SKM-1 treated with dmso at 0.1 percent for 144 hours (cell line): Measurements from ENCODE around the gene HHIPL1.

Experiments
- DNase-seq: peaks from one replicate; lab custom pipeline; 2025; ENCODE audit not compliant: unreplicated experiment; lab: John Stamatoyannopoulos, UW

HHIPL1 gene

GRCh38 chr14:99707420-99707819, 62.5 kb downstream of the HHIPL1 start:
- no peak for DNase-seq

GRCh38 chr14:99707921-99708320, 63.0 kb downstream of the HHIPL1 start:
- no peak for DNase-seq

GRCh38 chr14:99708449-99708848, 63.5 kb downstream of the HHIPL1 start:
- no peak for DNase-seq

- DNase-seq, result no peak
Observed at GRCh38 chr14:99713972-99714371, 69.0 kb downstream of the HHIPL1 start.

- DNase-seq, result no peak
Observed at GRCh38 chr14:99715266-99716000, 70.5 kb downstream of the HHIPL1 start.

- no peak for DNase-seq
Observed at GRCh38 chr14:99716091-99716849, 71.3 kb downstream of the HHIPL1 start.

GRCh38 chr14:99716850-99717681, 72.1 kb downstream of the HHIPL1 start:
- no peak for DNase-seq

GRCh38 chr14:99717682-99718013, 72.7 kb downstream of the HHIPL1 start:
- DNase-seq, result no peak

GRCh38 chr14:99718031-99718810, 73.3 kb downstream of the HHIPL1 start:
- no peak for DNase-seq

GRCh38 chr14:99718811-99719192, 73.9 kb downstream of the HHIPL1 start:
- no peak for DNase-seq

GRCh38 chr14:99720941-99721791, 76.2 kb downstream of the HHIPL1 start:
- no peak for DNase-seq

GRCh38 chr14:99721792-99722516, 77.0 kb downstream of the HHIPL1 start:
- DNase-seq, result no peak

- no peak for DNase-seq
Observed at GRCh38 chr14:99722741-99723140, 77.8 kb downstream of the HHIPL1 start.

- DNase-seq, result no peak
Observed at GRCh38 chr14:99724196-99724891, 79.4 kb downstream of the HHIPL1 start.

GRCh38 chr14:99724939-99725773, 80.2 kb downstream of the HHIPL1 start:
- DNase-seq, result no peak

GRCh38 chr14:99725774-99726537, 81.0 kb downstream of the HHIPL1 start:
- no peak for DNase-seq

- no peak for DNase-seq
Observed at GRCh38 chr14:99726538-99727095, 81.7 kb downstream of the HHIPL1 start.
